ENCODE data around the gene GPR137. TPM values are rescaled to one million over a fixed set of nuclear protein-coding genes. Genes with fewer than 3 reads are reported as not detected.

Gene GPR137
- total and polyA plus RNA-seq, 12 donors: 15.6 to 69.8 (median 41.2) TPM

DNA sequence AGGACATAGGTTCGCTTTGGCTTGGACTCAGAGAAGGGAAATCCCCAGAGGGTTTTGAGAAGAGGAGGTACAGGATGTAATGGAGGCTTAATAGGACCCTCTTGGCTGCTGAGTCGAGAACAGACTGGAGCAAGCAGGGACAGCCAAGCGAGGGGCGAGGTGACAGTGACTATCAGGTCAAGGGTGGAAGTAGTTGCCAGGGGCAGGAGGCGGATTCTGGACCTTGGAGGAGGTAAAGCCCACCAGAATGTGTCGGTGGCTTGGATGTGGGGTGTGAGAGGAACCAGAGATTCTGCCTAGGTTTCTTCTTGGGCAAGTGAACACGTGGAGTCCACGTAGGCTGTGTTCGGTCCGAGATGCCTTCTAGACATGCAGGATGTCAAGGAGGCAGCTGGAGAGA, 27.3 kb downstream of the GPR137 start:
- intact Hi-C loops (cut with DNase I): loop anchor here in 1 of 2 donors (5.0 kb wide), 1 partner anchor 39 kb away; no protein-coding TSS in a partner anchor
- 87 to 93% (median 88%) methylated on average over 9 to 10 of the region's 10 CpGs for WGBS, 4 donors
- peaks cover 0 to 9% of the 10 kb centered on the region in 2 donors for H3K4me1 ChIP-seq (replicated peaks in 1 of 2)
- no peaks in the 10 kb centered on the region for H3K27me3 ChIP-seq
- peak overlapping the region in 2 of 5 donors; percentile 81 to 85 for H3K27ac ChIP-seq
- H3K9me3 ChIP-seq (replicated peaks in 1 of 3): no peaks in the 10 kb centered on the region
- TF ChIP-seq POLR2A (IDR thresholded peaks at IDR 0.05): no peak
- TF ChIP-seq, protein P1, sequence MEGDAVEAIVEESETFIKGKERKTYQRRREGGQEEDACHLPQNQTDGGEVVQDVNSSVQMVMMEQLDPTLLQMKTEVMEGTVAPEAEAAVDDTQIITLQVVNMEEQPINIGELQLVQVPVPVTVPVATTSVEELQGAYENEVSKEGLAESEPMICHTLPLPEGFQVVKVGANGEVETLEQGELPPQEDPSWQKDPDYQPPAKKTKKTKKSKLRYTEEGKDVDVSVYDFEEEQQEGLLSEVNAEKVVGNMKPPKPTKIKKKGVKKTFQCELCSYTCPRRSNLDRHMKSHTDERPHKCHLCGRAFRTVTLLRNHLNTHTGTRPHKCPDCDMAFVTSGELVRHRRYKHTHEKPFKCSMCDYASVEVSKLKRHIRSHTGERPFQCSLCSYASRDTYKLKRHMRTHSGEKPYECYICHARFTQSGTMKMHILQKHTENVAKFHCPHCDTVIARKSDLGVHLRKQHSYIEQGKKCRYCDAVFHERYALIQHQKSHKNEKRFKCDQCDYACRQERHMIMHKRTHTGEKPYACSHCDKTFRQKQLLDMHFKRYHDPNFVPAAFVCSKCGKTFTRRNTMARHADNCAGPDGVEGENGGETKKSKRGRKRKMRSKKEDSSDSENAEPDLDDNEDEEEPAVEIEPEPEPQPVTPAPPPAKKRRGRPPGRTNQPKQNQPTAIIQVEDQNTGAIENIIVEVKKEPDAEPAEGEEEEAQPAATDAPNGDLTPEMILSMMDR (IDR thresholded peaks at IDR 0.05): no peak
- DNase-seq: no peak
- H3K4me3 ChIP-seq: no peak overlapping the region
- H3K36me3 ChIP-seq (replicated peaks in 1 of 2): peaks cover 0 to 23% of the 10 kb centered on the region in 2 donors

DNA sequence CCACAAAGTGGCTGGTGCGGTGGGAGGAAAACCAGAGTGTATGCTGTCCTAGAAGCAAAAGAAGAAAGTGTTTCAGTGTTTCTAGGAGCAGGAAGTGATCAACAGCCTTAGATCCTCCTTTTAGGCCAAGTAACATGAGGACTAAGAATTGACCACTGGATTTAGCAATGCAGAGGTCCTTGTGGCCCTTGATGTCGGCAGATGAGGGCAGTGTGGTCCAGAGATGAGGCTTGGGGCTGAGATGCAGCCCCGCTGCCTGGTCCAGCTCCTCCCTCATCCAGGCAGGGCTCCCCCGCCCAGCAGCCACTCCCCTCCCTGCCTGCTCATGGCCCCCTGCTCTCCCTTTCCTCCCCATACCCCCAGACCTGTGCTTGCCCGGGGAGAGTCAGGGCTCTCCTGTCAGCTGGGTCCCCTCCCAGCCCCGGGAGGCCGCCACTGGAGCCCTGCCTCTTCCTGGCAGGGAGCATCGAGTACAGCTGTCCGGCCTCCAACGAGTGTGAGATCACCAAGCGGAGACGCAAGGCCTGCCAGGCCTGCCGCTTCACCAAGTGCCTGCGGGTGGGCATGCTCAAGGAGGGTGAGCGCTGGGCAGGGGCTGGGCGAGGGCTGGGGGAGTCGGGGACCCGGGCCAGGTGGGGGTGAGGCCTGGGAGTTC, 28.0 kb downstream of the GPR137 start:
- Histone ChIP-seq H3K27me3 (no peaks in the 10 kb centered on the region), H3K9me3 (replicated peaks in 1 of 3) (no peaks in the 10 kb centered on the region), H3K4me1 (replicated peaks in 1 of 2) (peaks cover 0 to 9% of the 10 kb centered on the region in 2 donors), H3K27ac (peak overlapping the region in 4 of 5 donors; percentile 41 to 85 (median 63)), H3K4me3 (no peak overlapping the region), H3K36me3 (replicated peaks in 1 of 2) (peaks cover 0 to 23% of the 10 kb centered on the region in 2 donors)
- 66 to 76% (median 69%) methylated on average over 13 to 18 of the region's 18 CpGs for WGBS, 4 donors
- peak in 1 of 2 donors; percentile 38 for TF ChIP-seq POLR2A (IDR thresholded peaks at IDR 0.05)
- TF ChIP-seq, protein P1 (IDR thresholded peaks at IDR 0.05): no peak
- peak in 5 of 7 donors; percentile 60 to 81 (median 70) for DNase-seq
- intact Hi-C loops (cut with DNase I): loop anchor here in 1 of 2 donors (5.0 kb wide), 1 partner anchor 39 kb away; no protein-coding TSS in a partner anchor

DNA sequence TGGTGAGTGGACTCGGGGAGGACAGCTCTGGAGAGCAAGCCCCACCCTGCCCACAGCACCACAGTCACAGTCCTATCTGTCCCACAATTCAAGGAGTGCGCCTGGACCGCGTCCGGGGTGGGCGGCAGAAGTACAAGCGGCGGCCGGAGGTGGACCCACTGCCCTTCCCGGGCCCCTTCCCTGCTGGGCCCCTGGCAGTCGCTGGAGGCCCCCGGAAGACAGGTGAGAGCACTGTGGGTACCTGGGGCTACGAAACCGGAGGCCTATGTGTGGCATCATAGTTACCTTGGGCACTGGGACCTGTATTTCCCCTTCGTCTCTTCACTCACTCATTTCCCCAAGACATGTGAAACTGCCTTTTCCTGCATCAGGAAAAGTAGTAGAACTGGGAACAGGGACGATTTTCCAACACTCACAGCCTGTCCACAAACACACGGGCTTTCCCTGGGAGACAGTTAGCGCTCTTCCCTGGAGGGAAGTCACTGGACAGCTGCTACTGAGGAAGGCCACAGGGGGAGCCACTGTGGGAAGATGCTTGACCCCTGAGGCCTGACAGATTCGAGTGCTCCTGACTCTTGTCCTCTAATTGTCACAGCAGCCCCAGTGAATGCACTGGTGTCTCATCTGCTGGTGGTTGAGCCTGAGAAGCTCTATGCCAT, 28.6 kb downstream of the GPR137 start:
- 84 to 88% (median 85%) methylated on average over 15 to 19 of the region's 19 CpGs for WGBS, 4 donors
- Histone ChIP-seq H3K36me3 (replicated peaks in 1 of 2) (peaks cover 0 to 23% of the 10 kb centered on the region in 2 donors), H3K9me3 (replicated peaks in 1 of 3) (no peaks in the 10 kb centered on the region), H3K4me1 (replicated peaks in 1 of 2) (peaks cover 6 to 14% of the 10 kb centered on the region in 2 donors), H3K27me3 (no peaks in the 10 kb centered on the region), H3K4me3 (no peak overlapping the region), H3K27ac (peak overlapping the region in 4 of 5 donors; percentile 41 to 85 (median 63))
- DNase-seq: no peak
- intact Hi-C loops (cut with DNase I): loop anchor here in 1 of 2 donors (5.0 kb wide), 1 partner anchor 38 kb away; no protein-coding TSS in a partner anchor
- TF ChIP-seq POLR2A (IDR thresholded peaks at IDR 0.05): no peak
- TF ChIP-seq, protein P1 (IDR thresholded peaks at IDR 0.05): no peak

Data from adrenal gland (tissue), 12 donors.